ENCODE results near the gene OLIG1. TPM values are rescaled to one million over a fixed set of nuclear protein-coding genes. Genes with fewer than 3 reads are reported as not detected.

OLIG1 gene
- total RNA-seq, 2 experiments from 2014 or later = not detected

- H3K4me1 ChIP-seq (ENCODE audit: insufficient read depth, low read length, poor library complexity, severe bottlenecking) = no peaks in the 10 kb centered on the region
- intact Hi-C loops (cut with micrococcal nuclease; ENCODE audit: unreplicated experiment) = no loop called here
- no peak for DNase-seq (ENCODE audit: low spot score)
- TF ChIP-seq CTCF (conservative IDR thresholded peaks at IDR 0.05; ENCODE audit: low read length) = no peak
- TF ChIP-seq EZH2phosphoT487 (IDR thresholded peaks at IDR 0.05; ENCODE audit: borderline replicate concordance, low read depth, low read length) = no peak
- no peak overlapping the region for H3K4me3 ChIP-seq (ENCODE audit: low read depth, low read length, poor library complexity, severe bottlenecking)
- H3K9me2 ChIP-seq (ENCODE audit: insufficient read depth, low read length) = no peaks in the 10 kb centered on the region
- no peaks in the 10 kb centered on the region for H4K20me1 ChIP-seq (ENCODE audit: insufficient read depth, low read length)
- CTCF ChIA-PET (ENCODE audit: unreplicated experiment) = no interaction called here
- no peaks in the 10 kb centered on the region for H3K79me2 ChIP-seq (ENCODE audit: insufficient read depth, low read depth, low read length)
- POLR2A ChIA-PET = interaction anchor here (0.6 kb wide), 1 partner anchor 696 kb away, joined by 4 read pairs; no protein-coding TSS in a partner anchor
- no peak overlapping the region for H3K27ac ChIP-seq (ENCODE audit: low read depth, low read length, poor library complexity, severe bottlenecking)
- no peaks in the 10 kb centered on the region for H3K9me3 ChIP-seq (ENCODE audit: low read length)
- H3K36me3 ChIP-seq (ENCODE audit: insufficient read depth, low read length) = no peaks in the 10 kb centered on the region
- BruUV-seq (replicated peaks) = no TSS peak
- no peak overlapping the region for H3K4me2 ChIP-seq (ENCODE audit: low read length)
- H2AFZ ChIP-seq (ENCODE audit: low read length) = no peak overlapping the region
Measured at GRCh38 chr21:33028773-33029384, 41.1 kb upstream of the OLIG1 start.

- Histone ChIP-seq H3K36me3 (ENCODE audit: insufficient read depth, low read length) (no peaks in the 10 kb centered on the region), H3K9me2 (ENCODE audit: insufficient read depth, low read length) (no peaks in the 10 kb centered on the region), H3K4me2 (ENCODE audit: low read length) (no peak overlapping the region), H4K20me1 (ENCODE audit: insufficient read depth, low read length) (no peaks in the 10 kb centered on the region), H3K4me3 (ENCODE audit: low read depth, low read length, poor library complexity, severe bottlenecking) (no peak overlapping the region), H3K79me2 (ENCODE audit: insufficient read depth, low read depth, low read length) (no peaks in the 10 kb centered on the region), H3K27ac (ENCODE audit: low read depth, low read length, poor library complexity, severe bottlenecking) (no peak overlapping the region), H2AFZ (ENCODE audit: low read length) (no peak overlapping the region), H3K9me3 (ENCODE audit: low read length) (no peaks in the 10 kb centered on the region), H3K4me1 (ENCODE audit: insufficient read depth, low read length, poor library complexity, severe bottlenecking) (no peaks in the 10 kb centered on the region)
- DNase-seq (ENCODE audit: low spot score) = no peak
- ChIA-PET CTCF (ENCODE audit: unreplicated experiment) (no interaction called here), POLR2A (interaction anchor here (0.6 kb wide), 1 partner anchor 696 kb away, joined by 4 read pairs; no protein-coding TSS in a partner anchor)
- TF ChIP-seq EZH2phosphoT487 (IDR thresholded peaks at IDR 0.05; ENCODE audit: borderline replicate concordance, low read depth, low read length) (no peak), CTCF (conservative IDR thresholded peaks at IDR 0.05; ENCODE audit: low read length) (no peak)
- BruUV-seq (replicated peaks) = no TSS peak
- intact Hi-C loops (cut with micrococcal nuclease; ENCODE audit: unreplicated experiment) = no loop called here
Measured at GRCh38 chr21:33029385-33029921, 40.5 kb upstream of the OLIG1 start.

GRCh38 chr21:33029975-33030461 lies 39.9 kb upstream of the OLIG1 start:
- Histone ChIP-seq H3K27ac (ENCODE audit: low read depth, low read length, poor library complexity, severe bottlenecking) (no peak overlapping the region), H3K9me3 (ENCODE audit: low read length) (no peaks in the 10 kb centered on the region), H3K4me1 (ENCODE audit: insufficient read depth, low read length, poor library complexity, severe bottlenecking) (no peaks in the 10 kb centered on the region), H4K20me1 (ENCODE audit: insufficient read depth, low read length) (no peaks in the 10 kb centered on the region), H3K4me3 (ENCODE audit: low read depth, low read length, poor library complexity, severe bottlenecking) (no peak overlapping the region), H3K36me3 (ENCODE audit: insufficient read depth, low read length) (no peaks in the 10 kb centered on the region), H2AFZ (ENCODE audit: low read length) (no peak overlapping the region), H3K4me2 (ENCODE audit: low read length) (no peak overlapping the region), H3K9me2 (ENCODE audit: insufficient read depth, low read length) (no peaks in the 10 kb centered on the region), H3K79me2 (ENCODE audit: insufficient read depth, low read depth, low read length) (no peaks in the 10 kb centered on the region)
- no TSS peak for BruUV-seq (replicated peaks)
- intact Hi-C loops (cut with micrococcal nuclease; ENCODE audit: unreplicated experiment) = no loop called here
- ChIA-PET CTCF (ENCODE audit: unreplicated experiment) (no interaction called here), POLR2A (interaction anchor here (0.6 kb wide), 1 partner anchor 9 kb away, joined by 3 read pairs; no protein-coding TSS in a partner anchor)
- DNase-seq (ENCODE audit: low spot score) = no peak
- TF ChIP-seq CTCF (conservative IDR thresholded peaks at IDR 0.05; ENCODE audit: low read length) = no peak
- TF ChIP-seq EZH2phosphoT487 (IDR thresholded peaks at IDR 0.05; ENCODE audit: borderline replicate concordance, low read depth, low read length) = no peak

Data from OCI-LY7 (cell line).